Measurements from ENCODE around the gene EPHA6.

DNA sequence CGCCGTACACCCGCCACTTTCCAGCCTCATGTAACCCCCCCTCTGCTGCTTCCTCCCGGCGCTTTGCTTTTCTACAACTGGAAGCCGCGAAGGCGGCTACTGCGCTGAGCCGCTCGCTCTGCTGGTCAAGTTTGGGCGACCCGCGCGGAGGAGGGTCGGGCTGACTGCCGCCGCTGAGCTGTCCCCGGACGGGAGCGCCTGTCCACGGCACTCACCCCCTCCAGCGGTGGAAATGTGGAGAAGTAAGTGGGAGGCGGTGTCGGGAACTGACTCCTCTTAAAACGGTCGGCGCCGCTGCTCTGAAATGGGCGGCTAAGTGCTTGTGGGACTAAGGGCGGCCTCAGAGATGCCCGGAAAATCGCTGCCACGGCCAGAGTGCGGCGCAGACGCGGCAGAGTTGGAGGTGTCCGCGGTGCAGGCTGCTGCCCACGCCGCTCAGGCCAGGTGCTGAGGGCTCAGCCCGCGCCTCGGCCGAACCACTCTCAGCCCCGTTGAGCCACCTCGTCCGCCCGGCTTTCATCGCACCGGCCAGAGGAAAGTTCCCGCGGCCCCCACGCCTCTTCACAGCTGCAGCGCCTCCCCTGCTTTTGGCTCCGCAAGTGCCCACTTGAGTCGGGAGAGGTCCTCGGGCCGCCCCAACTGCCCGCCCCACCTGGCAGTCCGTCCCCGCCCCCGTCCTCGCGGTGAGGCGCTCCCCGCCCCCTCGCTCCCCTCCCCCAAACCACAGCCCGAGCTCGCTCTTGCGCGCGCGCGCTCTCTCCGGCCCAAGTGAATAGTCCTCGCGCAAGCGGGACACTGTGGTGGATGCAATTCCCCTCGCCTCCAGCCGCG is at the start of gene EPHA6:
- TF ChIP-seq, protein P1, sequence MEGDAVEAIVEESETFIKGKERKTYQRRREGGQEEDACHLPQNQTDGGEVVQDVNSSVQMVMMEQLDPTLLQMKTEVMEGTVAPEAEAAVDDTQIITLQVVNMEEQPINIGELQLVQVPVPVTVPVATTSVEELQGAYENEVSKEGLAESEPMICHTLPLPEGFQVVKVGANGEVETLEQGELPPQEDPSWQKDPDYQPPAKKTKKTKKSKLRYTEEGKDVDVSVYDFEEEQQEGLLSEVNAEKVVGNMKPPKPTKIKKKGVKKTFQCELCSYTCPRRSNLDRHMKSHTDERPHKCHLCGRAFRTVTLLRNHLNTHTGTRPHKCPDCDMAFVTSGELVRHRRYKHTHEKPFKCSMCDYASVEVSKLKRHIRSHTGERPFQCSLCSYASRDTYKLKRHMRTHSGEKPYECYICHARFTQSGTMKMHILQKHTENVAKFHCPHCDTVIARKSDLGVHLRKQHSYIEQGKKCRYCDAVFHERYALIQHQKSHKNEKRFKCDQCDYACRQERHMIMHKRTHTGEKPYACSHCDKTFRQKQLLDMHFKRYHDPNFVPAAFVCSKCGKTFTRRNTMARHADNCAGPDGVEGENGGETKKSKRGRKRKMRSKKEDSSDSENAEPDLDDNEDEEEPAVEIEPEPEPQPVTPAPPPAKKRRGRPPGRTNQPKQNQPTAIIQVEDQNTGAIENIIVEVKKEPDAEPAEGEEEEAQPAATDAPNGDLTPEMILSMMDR (IDR thresholded peaks at IDR 0.05 in 2 of 3, conservative IDR thresholded peaks at IDR 0.05 in 1 of 3; ENCODE audit: control insufficient read depth in 2 of 3, extremely low read depth in 1 of 3, insufficient read depth in 1 of 3, low read depth in 3 of 3, low read length in 3 of 3) = no peak
- no peak for TF ChIP-seq RCOR1 (conservative IDR thresholded peaks at IDR 0.05; ENCODE audit: low read depth, low read length)
- no peak for TF ChIP-seq EZH2 (IDR thresholded peaks at IDR 0.05; ENCODE audit: borderline replicate concordance, control insufficient read depth, low read depth, low read length)

Measured in GM12878 (cell line).